Measurements from ENCODE around the gene TBC1D5. TPM values are rescaled to one million over a fixed set of nuclear protein-coding genes. Genes with fewer than 3 reads are reported as not detected.
"Not testable (repeated sequence)": the region's sequence is repeated elsewhere in the genome, so short reads cannot be mapped to it uniquely, and the experiment has no call there.

TBC1D5 gene
- total RNA-seq, 1 experiment from 2014 or later, result 33.9 TPM

- no peak for TF ChIP-seq ZBTB33 (IDR thresholded peaks at IDR 0.05; ENCODE audit: extremely low read depth, insufficient replicate concordance, low read length)
Measured at GRCh38 chr3:17656264-17656663, 86.2 kb downstream of the TBC1D5 start (continued).

GRCh38 chr3:17655743-17656142, 86.7 kb downstream of the TBC1D5 start:
- no peak overlapping the region for H3K4me3 ChIP-seq (replicated peaks in 1 of 2; ENCODE audit: low read depth in 1 of 2, low read length in 2 of 2)
- ATAC-seq (no peak), DNase-seq (ENCODE audit: low read depth, low spot score) (no peak)
- H3K9me3 ChIP-seq (ENCODE audit: control insufficient read depth in 1 of 2, insufficient read depth in 1 of 2, low read depth in 1 of 2, low read length in 2 of 2), result no peaks in the 10 kb centered on the region
- no peaks in the 10 kb centered on the region for H3K36me3 ChIP-seq (ENCODE audit: control insufficient read depth in 1 of 2, insufficient read depth in 2 of 2, low read length in 2 of 2)
- no peaks in the 10 kb centered on the region for H3K27me3 ChIP-seq (ENCODE audit: insufficient read depth, low read length)
- ChIA-PET CTCF (interaction anchor here (1.2 kb wide), 1 partner anchor 11 kb away, joined by 5 read pairs; no protein-coding TSS in a partner anchor), POLR2A (no interaction called here), RAD21 (ENCODE audit: low non-redundant PET in 1 of 2, low total read pairs in 2 of 2, uncharacterized antibody in 2 of 2, unreplicated experiment in 2 of 2) (no interaction called here)
- no TSS peak for BruUV-seq (replicated peaks)
- no peak overlapping the region for H2AFZ ChIP-seq (ENCODE audit: low read depth, low read length, poor library complexity, severe bottlenecking)
- no peaks in the 10 kb centered on the region for H4K20me1 ChIP-seq (ENCODE audit: insufficient read depth)
- H3K79me2 ChIP-seq (ENCODE audit: insufficient read depth, low read length), result peaks cover 3% of the 10 kb centered on the region; the same call in 1 of the 2 replicates
- H3K4me1 ChIP-seq (ENCODE audit: control insufficient read depth in 1 of 2, insufficient read depth in 2 of 2, low read length in 2 of 2), result no peaks in the 10 kb centered on the region
- H3K9me2 ChIP-seq (ENCODE audit: insufficient read depth), result no peaks in the 10 kb centered on the region
- no peak overlapping the region for H3K27ac ChIP-seq (ENCODE audit: low read depth, low read length)
- no peak overlapping the region for H3K4me2 ChIP-seq (ENCODE audit: low read length)
- H3K9ac ChIP-seq (ENCODE audit: low read length), result no peak overlapping the region
- intact Hi-C loops (cut with micrococcal nuclease), result no loop called here
- TF ChIP-seq TCF7L2 (IDR thresholded peaks at IDR 0.05; ENCODE audit: borderline replicate concordance, extremely low read depth, insufficient read depth, insufficient read length), result no peak
- TF ChIP-seq SP1 (IDR thresholded peaks at IDR 0.05; ENCODE audit: low read depth), result no peak
- no peak for TF ChIP-seq YY1 (IDR thresholded peaks at IDR 0.05; ENCODE audit: extremely low read depth, insufficient replicate concordance, low read depth, low read length)
- no peak for TF ChIP-seq EZH2 (IDR thresholded peaks at IDR 0.05)
- no peak for TF ChIP-seq MAX (IDR thresholded peaks at IDR 0.05)
- no peak for TF ChIP-seq CEBPB (IDR thresholded peaks at IDR 0.05; ENCODE audit: low read depth)
- no peak for TF ChIP-seq EZH2phosphoT487 (IDR thresholded peaks at IDR 0.05; ENCODE audit: borderline replicate concordance)
- TF ChIP-seq RAD21 (IDR thresholded peaks at IDR 0.05; ENCODE audit: low read depth), result no peak
- no peak for TF ChIP-seq EGR1 (IDR thresholded peaks at IDR 0.05; ENCODE audit: low read depth)
- TF ChIP-seq SRF (IDR thresholded peaks at IDR 0.05; ENCODE audit: low read depth), result no peak
- no peak for TF ChIP-seq FOSL1 (IDR thresholded peaks at IDR 0.05; ENCODE audit: low read depth)

- RAD21 ChIA-PET (ENCODE audit: low non-redundant PET in 1 of 2, low total read pairs in 2 of 2, uncharacterized antibody in 2 of 2, unreplicated experiment in 2 of 2); H3K36me3 ChIP-seq (ENCODE audit: control insufficient read depth in 1 of 2, insufficient read depth in 2 of 2, low read length in 2 of 2); H3K9me2 ChIP-seq (ENCODE audit: insufficient read depth); H2AFZ ChIP-seq (ENCODE audit: low read depth, low read length, poor library complexity, severe bottlenecking); H3K9me3 ChIP-seq (ENCODE audit: control insufficient read depth in 1 of 2, insufficient read depth in 1 of 2, low read depth in 1 of 2, low read length in 2 of 2); H3K4me2 ChIP-seq (ENCODE audit: low read length); DNase-seq (ENCODE audit: low read depth, low spot score); H3K27ac ChIP-seq (ENCODE audit: low read depth, low read length); POLR2A ChIA-PET; intact Hi-C loops (cut with micrococcal nuclease); H4K20me1 ChIP-seq (ENCODE audit: insufficient read depth); BruUV-seq (replicated peaks); H3K4me3 ChIP-seq (replicated peaks in 1 of 2; ENCODE audit: low read depth in 1 of 2, low read length in 2 of 2); H3K4me1 ChIP-seq (ENCODE audit: control insufficient read depth in 1 of 2, insufficient read depth in 2 of 2, low read length in 2 of 2); H3K9ac ChIP-seq (ENCODE audit: low read length); H3K27me3 ChIP-seq (ENCODE audit: insufficient read depth, low read length); CTCF ChIA-PET; ATAC-seq: not testable (repeated sequence)
- peaks cover 25% of the 10 kb centered on the region for H3K79me2 ChIP-seq (ENCODE audit: insufficient read depth, low read length)
Measured at GRCh38 chr3:17649748-17650147, 92.7 kb downstream of the TBC1D5 start.

All from HCT116 (cell line).